ENCODE measurements around the gene ADRM1.

Gene ADRM1

DNA sequence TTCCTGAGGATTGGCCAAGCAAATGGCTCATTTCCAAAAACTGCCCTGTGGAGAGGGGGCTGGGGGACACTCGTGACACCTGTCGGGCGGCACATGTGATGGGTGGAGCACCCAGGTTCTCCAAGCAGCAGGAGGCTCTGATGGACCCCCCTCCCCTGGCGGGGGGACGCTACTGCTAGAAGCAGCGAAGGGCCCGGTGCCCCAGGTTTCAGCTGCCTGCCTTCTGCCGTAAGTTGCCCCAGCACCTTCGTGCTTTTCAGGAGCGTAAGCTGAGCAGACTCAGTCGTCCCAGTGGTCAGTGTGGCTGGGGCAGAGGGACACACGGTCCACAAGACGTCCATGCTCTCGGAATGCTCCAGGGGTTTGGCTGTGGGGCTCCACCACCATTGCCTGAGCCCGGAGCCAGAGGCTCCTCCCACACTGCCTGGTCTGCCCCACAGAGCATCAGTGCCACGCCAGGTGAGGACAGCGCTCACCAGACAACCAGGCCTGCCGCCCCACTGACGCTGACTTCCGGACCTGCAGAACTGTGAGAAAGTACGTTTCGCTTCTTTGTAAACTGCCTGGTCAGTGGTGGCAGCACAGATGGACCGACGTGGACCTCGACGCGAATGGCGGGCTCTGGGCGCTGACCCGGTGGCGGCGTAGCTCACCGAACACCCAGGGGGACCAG, 4.1 kb upstream of the ADRM1 start:
- no peak for DNase-seq

- no peak for DNase-seq
These were observed 3.0 kb upstream of the ADRM1 start for GRCh38 chr20:62299666-62300236.

- DNase-seq: no peak
These were observed 2.5 kb upstream of the ADRM1 start for GRCh38 chr20:62300319-62300718.

DNA sequence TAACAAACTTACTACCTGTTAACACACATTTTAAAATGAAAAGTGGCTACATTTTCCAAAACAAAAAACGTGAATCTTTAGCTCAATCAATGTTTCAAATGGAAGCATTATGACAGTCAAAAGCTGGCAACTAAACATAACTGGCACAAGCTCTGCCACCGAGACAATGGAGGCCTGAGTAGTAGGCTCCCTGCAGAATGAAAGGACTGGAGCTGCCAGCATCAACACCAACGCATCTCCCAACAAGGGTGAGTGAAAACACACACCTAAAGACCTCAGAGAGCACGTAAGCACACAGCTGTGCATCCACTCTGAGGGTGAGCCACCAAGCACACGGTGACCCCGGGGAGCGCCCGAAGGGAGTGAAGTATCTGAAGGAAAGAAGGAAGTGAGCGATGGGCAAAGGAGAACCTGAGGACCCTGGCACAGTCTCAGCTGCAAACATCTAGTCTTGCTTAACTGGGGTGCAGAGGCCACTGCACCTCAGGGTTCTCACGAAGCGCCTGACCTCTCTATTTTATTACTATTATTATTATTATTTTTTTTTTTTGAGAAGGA, 1.6 kb upstream of the ADRM1 start:
- no peak for DNase-seq

DNA sequence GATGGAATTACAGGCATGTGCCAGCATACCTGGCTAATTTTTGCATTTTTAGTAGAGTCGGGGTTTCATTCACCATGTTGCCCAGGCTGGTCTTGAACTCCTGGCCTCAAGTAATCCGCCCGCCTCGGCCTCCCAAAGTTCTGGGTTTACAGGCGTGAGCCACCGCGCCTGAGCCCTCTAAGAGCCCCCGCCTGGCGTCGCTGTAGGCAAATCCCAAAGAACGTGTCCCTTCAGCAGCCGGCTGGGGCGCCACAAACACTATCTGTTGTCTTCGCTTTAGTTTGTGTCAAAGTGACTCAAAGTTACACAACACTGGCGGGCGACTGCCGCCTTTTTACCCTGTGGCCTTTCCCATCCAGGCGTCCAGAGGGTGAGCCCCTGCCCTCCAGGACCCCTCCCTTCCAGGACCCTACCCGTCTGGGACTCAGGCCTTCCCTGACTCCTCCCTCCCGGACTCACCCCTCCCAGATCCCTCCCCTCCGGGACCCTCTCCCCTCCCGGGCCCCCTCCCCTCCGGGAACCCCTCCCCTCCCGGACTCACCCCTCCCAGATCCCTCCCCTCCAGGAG, 940 bp upstream of the ADRM1 start:
- DNase-seq: peak; percentile 45

GRCh38 chr20:62303062-62303339, 204 bp downstream of the ADRM1 start:
- DNase-seq: no peak

DNA sequence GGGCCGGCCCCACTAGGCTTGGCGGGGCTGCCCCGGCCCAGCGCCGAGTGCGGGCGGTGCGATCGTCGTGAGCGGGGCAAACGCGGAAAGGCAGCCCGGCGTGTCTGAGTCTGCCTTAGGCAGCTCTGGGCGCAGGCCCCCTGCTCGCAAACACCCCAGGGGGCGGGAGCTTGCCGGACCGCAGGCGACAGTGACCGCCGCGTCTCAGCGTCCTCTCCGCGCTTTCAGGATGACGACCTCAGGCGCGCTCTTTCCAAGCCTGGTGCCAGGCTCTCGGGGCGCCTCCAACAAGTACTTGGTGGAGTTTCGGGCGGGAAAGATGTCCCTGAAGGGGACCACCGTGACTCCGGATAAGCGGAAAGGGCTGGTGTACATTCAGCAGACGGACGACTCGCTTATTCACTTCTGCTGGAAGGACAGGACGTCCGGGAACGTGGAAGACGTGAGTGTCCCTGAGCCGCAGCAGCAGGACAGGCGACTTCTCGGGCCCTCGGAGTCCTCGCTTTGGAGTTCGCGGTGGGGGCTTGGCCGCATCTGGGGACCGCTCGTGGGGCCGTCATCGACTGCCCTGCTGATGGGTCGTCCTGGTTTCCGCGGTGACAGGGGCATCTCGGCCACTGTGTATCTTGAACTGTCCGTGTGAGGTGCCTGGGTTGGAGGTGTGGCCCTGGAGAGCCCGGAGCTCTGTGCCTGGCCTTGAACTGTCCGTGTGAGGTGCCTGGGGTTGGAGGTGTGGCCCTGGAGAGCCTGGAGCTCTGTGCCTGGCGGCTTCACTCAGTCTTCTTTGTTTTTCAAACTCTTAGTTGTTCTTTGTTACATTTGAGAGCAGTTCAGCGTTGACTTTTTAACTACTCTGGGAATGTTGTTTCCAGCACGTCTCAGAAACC, 786 bp downstream of the ADRM1 start:
- no peak for DNase-seq

DNA sequence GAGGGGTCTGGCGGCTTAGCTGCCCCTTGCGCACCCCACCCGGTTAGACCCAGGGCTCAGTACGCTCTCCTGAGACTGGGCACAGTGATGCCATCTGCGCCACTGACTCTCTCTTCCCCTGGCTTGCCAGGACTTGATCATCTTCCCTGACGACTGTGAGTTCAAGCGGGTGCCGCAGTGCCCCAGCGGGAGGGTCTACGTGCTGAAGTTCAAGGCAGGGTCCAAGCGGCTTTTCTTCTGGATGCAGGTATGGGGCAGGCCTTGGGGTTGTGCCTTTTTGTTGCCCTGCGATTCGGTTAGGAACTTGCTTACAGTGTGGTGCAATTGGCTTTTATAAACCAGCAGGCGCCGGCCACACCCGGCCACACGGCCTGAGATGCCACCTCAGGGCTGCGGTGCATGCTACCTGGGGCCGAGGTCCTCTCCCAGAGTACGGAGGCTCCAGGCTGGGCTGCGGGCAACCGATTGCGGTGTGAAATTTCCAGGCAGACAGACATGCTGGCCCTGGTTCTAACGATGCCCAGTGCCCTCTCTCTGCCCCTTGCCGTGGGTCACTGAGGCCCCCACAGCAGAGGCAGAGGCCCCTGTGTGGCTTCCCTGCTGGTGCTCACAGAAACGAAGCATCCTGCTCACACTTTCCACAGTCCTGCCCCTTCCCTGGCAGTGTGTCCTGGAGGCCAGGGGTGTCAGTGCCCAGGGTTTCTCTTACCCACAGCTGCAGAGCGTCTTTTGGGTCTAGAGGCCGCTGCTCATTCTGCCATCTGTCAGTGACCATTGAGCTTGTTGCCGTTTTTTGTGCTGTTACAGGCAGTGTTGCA, 1.7 kb downstream of the ADRM1 start:
- no peak for DNase-seq

- DNase-seq: no peak
These were observed 2.5 kb downstream of the ADRM1 start for GRCh38 chr20:62305149-62305764.

DNA sequence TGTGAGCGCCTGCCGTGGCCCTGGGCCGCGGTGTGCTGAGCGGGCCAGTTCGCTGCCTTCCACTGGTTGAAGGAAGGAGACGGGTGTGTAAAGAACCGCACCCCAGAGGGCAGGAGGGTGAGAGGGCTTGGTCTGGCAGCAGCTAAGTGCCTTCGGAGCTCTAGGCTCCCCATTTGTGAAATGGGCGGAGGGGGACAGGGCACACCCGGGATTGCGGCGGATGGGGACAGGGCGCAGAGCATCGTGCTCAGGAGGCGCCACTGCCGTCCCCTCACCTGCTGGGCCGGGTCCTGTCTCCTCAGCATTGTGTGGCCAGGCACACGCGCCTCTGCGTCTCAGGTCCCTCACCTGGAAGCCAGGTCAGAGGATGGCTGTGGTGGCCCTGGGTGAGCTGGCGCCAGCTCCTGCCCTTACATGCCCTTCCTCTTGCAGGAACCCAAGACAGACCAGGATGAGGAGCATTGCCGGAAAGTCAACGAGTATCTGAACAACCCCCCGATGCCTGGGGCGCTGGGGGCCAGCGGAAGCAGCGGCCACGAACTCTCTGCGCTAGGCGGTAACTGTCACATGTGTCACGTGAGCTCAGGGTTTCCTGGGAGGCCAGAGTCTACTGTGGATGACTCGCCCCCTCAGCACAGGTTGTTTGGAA, 3.1 kb downstream of the ADRM1 start:
- no peak for DNase-seq

- DNase-seq: no peak
These were observed 3.8 kb downstream of the ADRM1 start for GRCh38 chr20:62306414-62307187.

DNA sequence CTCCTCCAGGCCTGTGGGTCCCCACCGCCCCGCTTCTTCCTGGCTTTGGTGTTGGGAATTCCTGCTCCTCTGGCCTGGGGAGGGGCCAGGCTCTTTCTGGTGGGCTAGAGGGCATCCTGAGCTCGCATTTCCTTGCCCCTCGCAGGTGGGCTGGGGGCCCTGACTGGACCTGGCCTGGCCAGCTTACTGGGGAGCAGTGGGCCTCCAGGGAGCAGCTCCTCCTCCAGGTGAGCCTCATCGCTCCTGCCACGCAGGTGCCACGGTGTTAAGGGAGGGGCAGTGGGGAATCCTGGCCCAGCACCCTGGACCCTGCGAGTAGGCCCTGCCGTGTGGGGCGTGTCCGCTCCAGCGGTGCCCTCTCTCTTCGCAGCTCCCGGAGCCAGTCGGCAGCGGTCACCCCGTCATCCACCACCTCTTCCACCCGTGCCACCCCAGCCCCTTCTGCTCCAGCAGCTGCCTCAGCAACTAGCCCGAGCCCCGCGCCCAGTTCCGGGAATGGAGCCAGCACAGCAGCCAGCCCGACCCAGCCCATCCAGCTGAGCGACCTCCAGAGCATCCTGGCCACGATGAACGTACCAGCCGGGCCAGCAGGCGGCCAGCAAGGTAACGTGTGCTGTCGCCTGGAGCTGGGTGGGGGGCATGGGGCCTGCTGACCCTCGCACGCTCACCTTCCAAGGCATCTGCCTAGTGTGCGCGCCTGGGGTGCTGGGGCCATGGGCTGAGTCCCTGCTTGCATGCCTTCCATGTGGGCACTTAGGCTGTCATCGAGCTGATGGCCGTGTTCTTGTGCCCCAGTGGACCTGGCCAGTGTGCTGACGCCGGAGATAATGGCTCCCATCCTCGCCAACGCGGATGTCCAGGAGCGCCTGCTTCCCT, 4.7 kb downstream of the ADRM1 start:
- no peak for DNase-seq

- no peak for DNase-seq
These were observed 5.5 kb downstream of the ADRM1 start for GRCh38 chr20:62308102-62308822.

DNA sequence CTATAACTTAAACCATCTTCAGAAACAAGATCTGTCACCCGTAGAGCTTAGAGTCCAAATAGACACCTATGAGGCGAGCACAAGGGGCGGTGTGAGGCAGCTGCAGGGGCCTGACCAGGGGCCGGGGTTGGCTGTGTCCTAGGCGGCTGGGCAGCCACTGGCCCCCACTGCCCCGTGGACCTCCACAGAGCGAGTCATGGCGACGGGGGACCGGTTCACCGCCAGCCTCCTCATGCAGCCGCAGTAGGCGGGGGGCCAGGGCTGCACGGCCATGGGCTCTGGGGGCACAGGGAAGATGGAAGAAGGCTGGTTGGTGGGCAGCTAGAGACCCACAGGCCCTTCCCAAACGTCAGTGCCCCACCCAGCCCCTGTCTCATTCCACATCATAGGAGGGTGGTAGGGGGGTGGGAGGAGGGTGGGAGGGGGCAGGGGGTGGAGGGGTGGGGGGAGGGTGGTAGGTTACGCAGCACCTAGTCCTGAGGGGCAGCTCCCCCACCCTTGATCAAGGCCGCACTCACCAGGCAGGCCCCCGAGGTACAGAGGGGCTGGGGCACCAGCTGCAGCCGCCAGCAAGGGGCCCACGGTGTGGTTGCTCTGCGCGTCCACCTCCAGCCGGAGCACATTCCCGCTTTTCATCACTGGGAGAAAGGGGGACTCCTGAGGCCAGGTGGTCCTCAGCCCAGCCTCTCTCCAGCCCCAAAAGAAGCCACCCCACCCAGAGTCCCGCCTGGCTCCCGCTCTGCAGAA, 6.6 kb downstream of the ADRM1 start:
- DNase-seq: no peak

GRCh38 chr20:62309947-62310756, 7.4 kb downstream of the ADRM1 start:
- no peak for DNase-seq

DNA sequence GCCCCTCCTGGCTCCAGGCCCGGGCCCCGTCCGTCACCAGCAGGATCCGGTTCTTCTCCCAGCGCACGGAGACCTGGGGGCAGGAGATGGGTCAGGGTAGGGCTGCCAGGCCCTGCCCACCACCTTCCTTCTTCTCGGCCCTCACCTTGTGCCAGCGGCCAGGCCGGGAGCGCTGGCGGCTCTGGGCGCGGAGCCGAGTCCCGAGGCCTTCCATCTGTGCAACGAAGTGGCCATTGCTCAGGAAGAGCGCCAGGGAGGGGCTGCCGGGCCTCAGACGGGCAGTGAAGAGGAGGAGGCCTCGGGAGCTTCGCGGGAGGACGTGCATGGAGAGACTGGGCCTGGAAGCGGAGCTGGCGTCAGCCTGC, 7.9 kb downstream of the ADRM1 start:
- no peak for DNase-seq

- DNase-seq: no peak
These were observed 8.4 kb downstream of the ADRM1 start for GRCh38 chr20:62311150-62311549.

Data from NCI-H524 treated with DMSO at 0.1 percent for 48 hours (cell line).